Hepatic stellate cell (primary cell): ENCODE data around the gene JCAD.
"Not testable (repeated sequence)": the region's sequence is repeated elsewhere in the genome, so short reads cannot be mapped to it uniquely, and the experiment has no call there.

Experiments
- DNase-seq: peaks from one replicate; pipeline ENCODE4 v3.0.0; 2011; ENCODE audit warnings: low spot score

Gene JCAD

GRCh38 chr10:29982997-29983648, 76.3 kb downstream of the JCAD start:
- no peak for DNase-seq

- DNase-seq, result no peak
These were observed 77.9 kb downstream of the JCAD start for GRCh38 chr10:29981510-29981909.

GRCh38 chr10:29980084-29980483, 79.3 kb downstream of the JCAD start:
- no peak for DNase-seq

- not testable (repeated sequence) for DNase-seq
These were observed 80.0 kb downstream of the JCAD start for GRCh38 chr10:29979421-29979779.

DNA sequence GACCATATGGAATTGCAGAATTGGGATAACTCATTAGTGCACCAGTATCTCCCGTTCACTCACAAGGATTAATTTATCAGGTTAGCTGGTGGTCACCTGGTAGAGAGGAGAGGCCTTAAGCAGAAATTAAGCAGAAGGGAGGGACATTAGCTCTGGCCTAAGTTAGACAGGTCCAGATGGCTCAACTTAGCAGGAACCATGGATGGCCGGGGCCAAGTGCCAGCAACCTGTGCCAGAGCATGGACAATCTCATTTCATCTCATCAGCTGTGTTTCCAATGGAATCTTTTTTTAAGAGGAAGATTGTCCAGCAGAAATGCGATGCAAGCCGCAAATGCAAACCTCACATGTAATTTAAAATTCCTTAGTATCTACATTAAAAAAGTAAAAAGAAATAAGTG, 82.2 kb downstream of the JCAD start:
- no peak for DNase-seq

GRCh38 chr10:29976134-29976533, 83.3 kb downstream of the JCAD start:
- no peak for DNase-seq

DNA sequence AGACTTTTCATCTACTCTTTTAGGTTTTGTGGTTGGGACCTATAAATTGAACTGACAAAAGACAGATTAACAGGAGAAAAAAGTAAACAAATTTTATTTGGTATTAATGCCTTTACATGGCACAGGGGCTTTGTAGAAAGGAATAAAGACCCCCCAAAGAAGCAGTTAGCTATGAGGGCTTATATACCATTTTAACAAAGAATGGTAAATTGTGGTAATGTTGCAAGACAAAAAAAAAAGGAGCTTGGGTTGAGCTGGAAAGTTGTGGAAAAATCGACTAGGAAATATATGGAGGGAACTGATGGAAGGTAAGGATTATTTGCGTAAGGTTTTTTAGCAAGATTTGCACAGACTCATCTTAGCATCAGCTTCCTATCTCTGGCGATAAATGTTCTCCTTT, 84.6 kb downstream of the JCAD start:
- DNase-seq, result no peak

GRCh38 chr10:29973921-29974320, 85.5 kb downstream of the JCAD start:
- no peak for DNase-seq

- DNase-seq, result no peak
These were observed 88.8 kb downstream of the JCAD start for GRCh38 chr10:29970576-29970975.

- DNase-seq, result no peak
These were observed 89.4 kb downstream of the JCAD start for GRCh38 chr10:29970012-29970396.

- DNase-seq, result no peak
These were observed 90.0 kb downstream of the JCAD start for GRCh38 chr10:29969255-29970011.

DNA sequence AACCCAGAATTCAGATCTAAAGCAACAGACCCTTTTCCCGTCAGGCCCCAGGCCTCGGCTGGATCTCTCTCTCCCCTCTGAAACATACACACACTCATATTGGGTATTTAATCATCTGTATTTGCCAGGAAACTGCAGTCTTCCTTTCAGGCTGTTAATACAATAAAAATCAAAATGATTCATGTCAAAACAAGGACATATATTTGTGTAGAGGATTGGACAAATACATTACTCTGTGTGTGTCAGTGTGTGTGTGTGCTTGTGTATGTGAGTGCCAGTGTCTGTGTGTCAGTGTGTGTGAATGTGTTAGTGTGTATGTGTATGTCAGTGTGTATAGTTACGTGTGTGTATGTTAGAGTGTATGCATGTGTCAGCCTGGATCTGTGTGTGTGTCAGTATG, 90.8 kb downstream of the JCAD start:
- DNase-seq, result no peak

- DNase-seq, result no peak
These were observed 93.1 kb downstream of the JCAD start for GRCh38 chr10:29966269-29966668.
